GM19351 (cell line): Measurements from ENCODE around the gene IQGAP3.
"Not testable (repeated sequence)": the region's sequence is repeated elsewhere in the genome, so short reads cannot be mapped to it uniquely, and the experiment has no call there.

ENCODE experiments used
- ATAC-seq: cut with Tn5 transposase; IDR thresholded peaks from one replicate; pipeline ENCODE4 v1.9.1; 2021; ENCODE audit warnings: mild to moderate bottlenecking, moderate library complexity; ENCODE audit not compliant: unreplicated experiment

The IQGAP3 gene

DNA sequence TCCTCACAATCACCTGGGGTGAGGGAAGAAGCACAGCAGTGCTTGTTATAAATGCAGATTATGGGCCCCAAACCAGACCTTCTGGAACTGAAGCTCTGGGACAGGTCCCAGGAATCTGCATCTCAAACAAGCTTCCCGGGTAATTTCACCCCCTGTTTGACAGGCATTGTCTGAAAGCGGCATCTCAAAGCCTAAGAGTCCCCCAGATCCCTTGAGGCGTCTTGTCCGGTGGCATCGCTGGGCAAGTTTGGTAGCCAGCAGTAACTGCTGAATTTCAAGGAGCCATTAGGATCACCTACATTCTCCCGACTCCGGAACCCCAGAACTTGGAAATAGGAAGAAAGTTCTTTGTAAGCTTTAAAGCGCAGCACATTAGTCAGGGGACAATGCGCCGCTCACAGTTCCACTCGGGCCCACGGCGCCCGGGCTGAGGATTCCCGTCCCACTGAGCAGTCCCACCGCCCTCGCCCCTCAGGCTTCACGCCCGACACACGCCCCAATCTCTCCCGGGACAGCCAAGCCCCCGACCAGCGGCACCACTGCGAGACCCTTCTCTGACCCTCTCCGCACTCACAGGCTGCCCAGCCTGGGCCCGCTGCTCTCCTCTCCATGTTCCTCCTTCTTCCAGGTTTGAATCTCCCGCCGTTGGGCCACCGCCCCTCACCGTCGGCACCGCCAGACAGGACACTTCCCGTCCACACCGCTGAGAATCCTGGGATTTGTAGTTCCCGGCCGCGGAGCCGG is at the start of gene IQGAP3:
Gene IQGAP3, minus strand, starts transcription at position 647 of the 744 bp plus-strand sequence. Its CDS starts 36 bp downstream, at position 611.
- peak; percentile 69 for ATAC-seq

DNA sequence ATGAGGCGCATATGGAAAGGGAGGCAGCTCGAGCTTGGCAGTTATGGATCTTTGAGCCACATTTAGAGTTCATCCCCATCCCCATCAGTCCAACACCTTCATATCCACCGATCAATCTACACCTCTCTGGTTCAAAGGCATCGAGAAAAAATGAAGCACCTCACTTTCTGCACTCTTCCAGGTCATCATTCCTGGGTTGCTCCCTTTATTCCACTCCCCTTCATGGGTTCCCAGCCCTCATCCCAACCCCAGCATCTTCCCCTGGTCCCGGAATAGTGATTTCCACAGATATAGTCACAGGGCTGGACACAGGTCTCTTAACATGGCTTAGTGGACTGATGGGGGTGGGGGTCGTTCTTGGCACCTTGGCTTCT is 47.2 kb upstream of the IQGAP3 start:
- ATAC-seq, result no peak

GRCh38 chr1:156618853-156619581 is 46.7 kb upstream of the IQGAP3 start, which contains the start of gene HAPLN2:
Gene HAPLN2, plus strand, starts transcription at chr1:156619415. Its CDS starts 4,076 bp downstream, at chr1:156623491.
- no peak for ATAC-seq

GRCh38 chr1:156616463-156616862 is 44.1 kb upstream of the IQGAP3 start:
- ATAC-seq, result no peak

DNA sequence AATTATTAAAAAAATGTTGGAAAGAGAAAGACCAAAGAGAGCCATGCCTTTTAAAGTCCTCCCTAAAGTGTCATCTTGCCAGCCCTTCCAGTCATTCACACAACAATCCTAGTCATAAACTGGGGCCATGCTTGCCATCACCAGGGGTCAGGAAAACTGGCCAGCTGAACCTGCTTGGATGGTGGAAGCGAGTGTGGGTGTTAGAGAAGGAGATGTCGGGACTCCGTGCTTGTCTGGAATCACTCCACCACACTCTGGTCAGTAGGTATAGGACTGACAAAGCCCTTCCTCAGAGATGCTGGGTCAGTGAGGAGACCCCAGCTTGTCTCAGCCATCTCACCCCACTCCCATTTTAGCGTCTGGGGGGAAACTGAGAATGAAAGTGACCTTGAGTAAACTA is 43.6 kb upstream of the IQGAP3 start:
- no peak for ATAC-seq

DNA sequence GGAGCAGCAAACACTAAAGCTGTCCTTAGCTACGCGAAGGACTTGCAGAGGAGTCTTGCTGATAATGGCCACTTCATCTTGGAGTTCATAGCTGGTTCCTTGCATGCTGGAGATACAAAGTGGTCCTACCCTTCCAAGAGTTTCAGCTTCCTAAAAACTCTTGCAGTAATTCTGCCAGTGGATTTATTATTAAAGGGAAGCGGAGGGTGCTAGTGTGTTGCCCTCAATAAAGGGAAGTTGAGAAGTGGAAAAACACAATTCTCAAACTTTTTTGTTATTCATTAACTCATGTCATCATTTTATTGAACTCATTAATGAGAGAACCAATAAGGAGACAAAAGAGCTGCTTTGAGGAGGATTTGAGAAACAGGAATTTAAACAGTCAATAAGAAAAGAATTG is 40.3 kb upstream of the IQGAP3 start:
- no peak for ATAC-seq

- ATAC-seq, result not testable (repeated sequence)
Measured at GRCh38 chr1:156610072-156610471, 37.7 kb upstream of the IQGAP3 start.

DNA sequence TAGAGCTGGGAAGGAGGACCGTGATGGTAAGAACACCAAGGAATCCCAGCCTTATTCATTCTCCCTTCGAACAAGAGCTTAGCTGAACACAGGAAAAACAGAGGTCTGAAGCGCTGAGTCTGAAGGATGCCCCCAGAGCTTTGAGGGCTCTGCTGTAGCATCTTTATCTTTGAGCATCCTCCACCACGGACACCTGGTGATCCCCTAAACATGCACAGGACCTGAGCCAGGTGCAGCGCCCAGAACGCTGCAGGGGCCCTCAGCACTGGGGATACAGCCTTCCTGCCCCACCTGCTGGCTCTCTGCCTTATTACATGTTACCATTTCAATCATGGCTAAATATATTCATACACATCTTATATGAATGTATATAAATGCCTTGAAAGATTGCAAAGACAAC is 36.6 kb upstream of the IQGAP3 start:
- no peak for ATAC-seq

DNA sequence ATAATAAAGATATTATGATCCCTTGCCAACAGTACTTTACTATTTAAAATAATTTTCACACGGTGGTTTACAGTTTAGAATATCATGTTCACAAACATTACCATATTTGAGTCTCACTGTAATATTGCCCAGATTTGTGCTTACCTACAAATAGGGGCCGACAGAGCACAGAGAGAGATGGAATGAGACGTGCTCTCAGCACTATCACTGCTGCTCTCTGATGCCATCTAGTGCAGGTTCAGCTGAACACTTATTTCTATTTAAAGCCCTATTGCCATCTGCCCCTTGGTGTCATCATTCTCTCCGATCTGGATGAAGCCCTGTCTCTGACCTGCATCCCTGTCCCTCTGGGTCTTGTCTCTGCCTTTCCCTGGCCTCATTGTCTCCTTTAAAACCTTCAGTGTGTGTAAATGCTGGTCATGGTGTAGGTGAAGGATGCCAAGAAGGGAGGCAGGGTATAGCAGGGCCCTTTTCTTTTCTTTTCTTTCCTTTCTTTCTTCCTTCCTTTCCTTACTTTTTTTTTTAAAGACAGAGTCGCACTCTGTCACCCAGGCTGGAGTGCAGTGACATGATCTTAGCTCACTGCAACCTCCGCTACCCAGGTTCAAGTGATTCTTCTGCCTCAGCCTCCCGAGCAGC is 35.8 kb upstream of the IQGAP3 start:
- ATAC-seq, result peak; percentile 81

DNA sequence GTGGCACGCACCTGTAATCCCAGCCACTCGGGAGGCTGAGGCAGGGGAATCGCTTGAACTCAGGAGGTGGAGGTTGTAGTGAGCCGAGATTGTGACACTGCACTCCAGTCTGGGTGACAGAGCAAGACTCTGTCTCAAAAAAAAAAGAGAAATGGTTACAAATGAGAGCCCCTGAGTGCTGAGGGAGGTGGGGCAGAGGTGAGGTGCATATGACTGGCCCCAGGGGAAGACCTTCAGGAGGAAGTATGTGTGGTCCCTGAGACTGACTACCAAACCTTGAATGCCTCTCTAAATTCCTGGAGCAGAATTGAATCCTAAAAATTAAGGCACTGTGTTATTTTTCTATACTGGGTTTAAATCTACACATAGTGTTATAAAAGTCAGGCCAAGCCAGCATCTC is 35.0 kb upstream of the IQGAP3 start:
- ATAC-seq, result not testable (repeated sequence)

GRCh38 chr1:156602557-156602993 is 30.2 kb upstream of the IQGAP3 start:
- no peak for ATAC-seq

DNA sequence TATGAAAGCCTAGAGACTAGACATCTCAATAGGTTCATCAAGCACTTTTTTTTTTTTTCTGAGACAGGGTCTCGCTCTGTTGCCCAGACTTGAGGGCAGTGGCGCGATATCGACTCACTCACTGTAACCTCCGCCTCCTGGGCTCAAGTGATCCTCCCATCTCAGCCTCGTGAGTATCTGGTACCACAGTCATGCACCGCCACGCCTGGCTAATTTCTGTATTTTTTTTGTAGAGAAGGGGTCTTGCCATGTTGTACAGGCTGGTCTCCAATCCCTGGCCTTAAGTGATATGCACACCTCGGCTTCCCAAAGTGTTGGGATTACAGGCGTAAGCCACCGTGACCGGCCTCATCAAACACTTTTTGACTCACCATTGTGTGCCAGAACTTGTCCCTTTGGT is 29.5 kb upstream of the IQGAP3 start:
- ATAC-seq, result no peak

DNA sequence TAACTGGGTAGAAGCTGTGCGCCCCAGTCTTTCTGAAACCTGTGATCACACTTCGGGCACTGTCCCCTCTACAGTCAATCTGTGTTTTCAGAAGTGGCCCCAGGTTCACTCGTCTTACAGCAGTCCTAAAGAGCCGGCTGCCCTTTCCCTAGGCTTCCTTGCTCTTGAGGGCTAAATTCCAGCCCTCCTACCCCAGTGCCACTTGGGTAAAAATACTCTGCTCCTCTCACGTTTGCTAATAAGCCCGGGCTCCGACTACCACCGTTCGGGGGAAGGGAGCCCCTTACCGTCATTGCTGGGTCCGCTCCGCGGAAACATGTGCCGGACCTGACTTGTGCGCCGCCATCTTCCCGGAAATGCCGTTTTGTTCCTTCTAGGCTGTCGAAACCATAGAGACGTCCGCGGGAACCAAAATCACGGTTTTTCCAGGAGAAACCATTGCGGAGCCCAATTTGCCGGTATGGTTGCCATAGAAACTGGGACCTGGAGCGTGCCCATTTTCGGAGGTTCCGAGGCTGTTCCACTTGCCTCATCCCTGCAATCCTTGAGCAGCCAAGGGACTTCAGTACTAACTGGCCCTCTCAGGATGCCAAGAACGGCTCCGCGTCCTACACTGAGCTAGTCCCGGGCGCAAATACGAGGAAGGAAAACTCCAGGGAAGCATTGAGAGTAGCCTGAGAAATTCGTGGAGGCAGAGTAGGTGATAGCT is 28.9 kb upstream of the IQGAP3 start, which contains the start of gene GPATCH4:
Gene GPATCH4, minus strand, starts transcription at position 358 of the 709 bp plus-strand sequence.
- no peak for ATAC-seq

DNA sequence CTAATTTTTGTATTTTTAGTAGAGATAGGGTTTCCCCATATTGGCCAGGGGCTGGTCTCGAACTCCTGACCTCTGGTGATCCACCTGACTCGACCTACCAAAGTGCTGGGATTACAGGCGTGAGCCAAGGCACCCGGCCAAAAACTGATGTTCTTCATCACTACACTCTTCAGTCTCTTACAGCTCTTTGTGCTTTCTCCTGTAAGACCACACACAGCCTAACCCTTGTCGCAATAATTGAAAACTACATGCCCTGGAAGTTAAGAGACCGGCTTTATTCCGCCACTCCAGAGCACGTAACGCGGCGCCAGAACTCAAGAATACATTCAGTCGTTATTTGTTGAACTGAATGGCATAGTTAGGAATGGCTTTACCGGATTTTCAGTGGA is 28.4 kb upstream of the IQGAP3 start:
- no peak for ATAC-seq

DNA sequence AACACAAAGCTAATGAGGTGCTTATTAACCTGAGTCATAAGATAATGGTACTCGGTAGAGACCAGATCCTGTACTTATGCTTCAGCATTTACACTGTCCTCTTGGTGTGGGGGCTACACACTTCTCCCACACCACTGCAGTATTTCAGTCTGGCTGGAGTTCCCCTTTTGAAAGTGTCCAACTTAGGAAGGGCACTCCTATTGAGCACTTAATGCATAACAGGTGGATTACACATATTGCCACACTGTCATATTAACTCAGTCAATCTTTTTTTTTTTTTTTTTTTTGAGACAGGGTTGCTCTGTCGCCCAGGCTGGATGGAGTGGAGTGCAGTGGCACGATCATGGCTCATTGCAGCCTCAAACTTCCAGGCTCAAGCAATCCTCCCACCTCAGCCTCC is 27.4 kb upstream of the IQGAP3 start:
- peak; percentile 44 for ATAC-seq

GRCh38 chr1:156598731-156599432 is 26.5 kb upstream of the IQGAP3 start:
- no peak for ATAC-seq

GRCh38 chr1:156598125-156598524 is 25.8 kb upstream of the IQGAP3 start:
- no peak for ATAC-seq

DNA sequence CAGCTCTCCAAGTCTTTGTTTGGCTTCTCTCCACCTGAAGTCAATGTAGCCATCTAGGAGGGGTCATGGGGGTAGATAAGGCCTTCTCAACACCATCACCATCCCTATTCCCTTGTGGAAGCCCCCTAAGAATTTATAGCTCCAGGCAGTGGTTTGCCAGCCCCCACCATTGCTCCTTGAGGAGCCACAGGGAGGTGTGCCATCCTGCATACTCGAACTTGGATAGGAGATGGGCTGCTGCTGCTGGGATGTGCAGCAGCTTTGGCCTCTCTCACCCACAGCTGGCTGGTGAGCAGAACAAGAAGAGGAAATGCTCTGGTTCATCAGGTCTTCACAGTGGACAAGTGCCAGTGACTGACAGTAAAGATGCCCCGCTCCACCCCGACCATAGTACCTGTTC is 24.1 kb upstream of the IQGAP3 start:
- no peak for ATAC-seq

DNA sequence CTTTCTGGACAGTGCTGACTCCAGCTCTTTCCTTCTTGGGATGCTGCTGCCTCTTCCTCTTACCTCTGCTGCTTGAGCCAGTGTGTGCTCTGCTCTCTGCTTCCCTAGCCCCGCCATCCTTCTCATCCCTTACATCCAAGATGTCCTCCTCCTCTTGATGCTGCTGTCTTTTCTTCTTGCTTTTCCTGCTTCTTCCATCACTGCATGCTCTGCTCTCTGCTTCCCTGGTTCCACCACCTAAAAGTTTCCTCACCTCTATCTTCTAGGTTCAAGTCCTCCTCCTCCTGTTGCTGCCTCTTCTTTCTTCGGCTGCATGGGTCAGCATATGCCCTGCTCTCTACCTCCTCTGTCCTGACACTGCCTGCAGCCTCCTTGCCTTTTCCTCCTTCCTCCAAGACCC is 22.7 kb upstream of the IQGAP3 start:
- no peak for ATAC-seq

- no peak for ATAC-seq
Measured at GRCh38 chr1:156594190-156594589, 21.8 kb upstream of the IQGAP3 start.

GRCh38 chr1:156593661-156593989 is 21.3 kb upstream of the IQGAP3 start:
- no peak for ATAC-seq
